Measurements from ENCODE around the gene FN1. TPM values are rescaled to one million over a fixed set of nuclear protein-coding genes. Genes with fewer than 3 reads are reported as not detected.

Gene FN1
- total and polyA plus RNA-seq, 2 of the 8 experiments (the other 6 are each of a cell fraction or from before 2014, with no cell fraction given), result 42.9 to 109 TPM

GRCh38 chr2:215415218-215415617, 20.6 kb downstream of the FN1 start:
- ChIA-PET POLR2A (ENCODE audit: partially characterized antibody) (no interaction called here), CTCF (ENCODE audit: partially characterized antibody) (no interaction called here)
- Histone ChIP-seq H3K56ac (replicated peaks; ENCODE audit: insufficient read length, low read depth, low read length) (no peak overlapping the region), H3K14ac (ENCODE audit: insufficient read length) (no peak overlapping the region), H2BK20ac (ENCODE audit: low read length) (no peak overlapping the region), H4K8ac (ENCODE audit: extremely low read depth, insufficient read depth, low read length) (no peak overlapping the region), H4K91ac (replicated peaks; ENCODE audit: insufficient read length, low read length) (no peak overlapping the region), H3K79me2 (ENCODE audit: control insufficient read depth in 1 of 2, insufficient read depth in 2 of 2, low read length in 2 of 2) (no peaks in the 10 kb centered on the region), H3K4me3 (ENCODE audit: extremely low read depth in 1 of 4, insufficient read depth in 2 of 4, low read depth in 3 of 4, low read length in 4 of 4) (no peak overlapping the region), H4K20me1 (replicated peaks in 1 of 2; ENCODE audit: control insufficient read depth in 1 of 2, insufficient read depth in 2 of 2, low read length in 2 of 2) (no peaks in the 10 kb centered on the region), H3K23me2 (ENCODE audit: low read depth, low read length) (no peaks in the 10 kb centered on the region), H3K79me1 (ENCODE audit: low read depth, low read length) (no peaks in the 10 kb centered on the region), H3K9me3 (ENCODE audit: insufficient read depth in 2 of 2, low read depth in 1 of 2, low read length in 1 of 2) (no peaks in the 10 kb centered on the region), H2BK5ac (ENCODE audit: low read depth, low read length) (no peak overlapping the region), H4K5ac (ENCODE audit: insufficient read length, low read depth, low read length) (no peak overlapping the region), H3K27ac (ENCODE audit: low read depth, low read length) (no peak overlapping the region), H3K36me3 (ENCODE audit: control insufficient read depth in 2 of 4, insufficient read depth in 4 of 4, low read length in 3 of 4) (peaks cover 0 to 2% (median 0%) of the 10 kb centered on the region in 4 experiments; a peak in 2 of 8 replicates), H3K4me1 (replicated peaks in 1 of 4; ENCODE audit: control insufficient read depth in 3 of 4, insufficient read depth in 4 of 4, low read length in 3 of 4) (no peaks in the 10 kb centered on the region), H3K18ac (ENCODE audit: extremely low read depth, low read length) (no peak overlapping the region), H3K27me3 (replicated peaks in 1 of 4; ENCODE audit: control insufficient read depth in 3 of 4, extremely low read depth in 1 of 4, insufficient read depth in 3 of 4, low read length in 3 of 4) (no peaks in the 10 kb centered on the region), H2BK12ac (ENCODE audit: low read depth, low read length) (no peak overlapping the region), H2BK120ac (replicated peaks; ENCODE audit: low read depth, low read length) (no peak overlapping the region), H2AK5ac (ENCODE audit: low read depth, low read length) (no peak overlapping the region), H2BK15ac (ENCODE audit: low read length) (no peak overlapping the region), H3K4me2 (ENCODE audit: insufficient read depth in 1 of 2, low read depth in 2 of 2, low read length in 2 of 2) (no peak overlapping the region), H3K9ac (replicated peaks in 1 of 4; ENCODE audit: extremely low read depth in 1 of 4, low read depth in 3 of 4, low read length in 3 of 4) (no peak overlapping the region), H2AFZ (ENCODE audit: low read length) (no peak overlapping the region), H3K23ac (ENCODE audit: insufficient read length) (no peak overlapping the region), H3K4ac (replicated peaks; ENCODE audit: insufficient read length, low read depth, low read length) (no peak overlapping the region)
- FAIRE-seq (no peak), DNase-seq (ENCODE audit: low read depth in 1 of 2, low spot score in 2 of 2) (no peak)
- 100% methylated on average over 1 of the region's 1 CpG; no CpG with 5 or more reads in 1 of the 2 experiments for WGBS, 2 experiments (ENCODE audit: extremely low coverage in 1 of 2, insufficient coverage in 1 of 2, insufficient read length in 1 of 2, insufficient replicate concordance in 2 of 2, low coverage in 1 of 2, low lambda C conversion rate in 2 of 2, missing lambda C conversion rate in 1 of 2)
- TF ChIP-seq RAD21 (IDR thresholded peaks at IDR 0.05 in 1 of 2, conservative IDR thresholded peaks at IDR 0.05 in 1 of 2; ENCODE audit: low read depth in 2 of 2, low read length in 2 of 2) (no peak), KDM4A (IDR thresholded peaks at IDR 0.05; ENCODE audit: low read depth, low read length, severe bottlenecking) (no peak), KDM5A (IDR thresholded peaks at IDR 0.05; ENCODE audit: low read length) (no peak), SRF (IDR thresholded peaks at IDR 0.05; ENCODE audit: low read depth, low read length) (no peak), JUN (IDR thresholded peaks at IDR 0.05; ENCODE audit: low read depth, low read length) (no peak), HDAC2 (IDR thresholded peaks at IDR 0.05; ENCODE audit: borderline replicate concordance in 1 of 2, low read depth in 2 of 2, low read length in 2 of 2) (no peak), MAFK (IDR thresholded peaks at IDR 0.05; ENCODE audit: low read depth, low read length) (no peak), SP2 (IDR thresholded peaks at IDR 0.05; ENCODE audit: low read length) (no peak), JUND (IDR thresholded peaks at IDR 0.05; ENCODE audit: low read length) (no peak), CBX8 (IDR thresholded peaks at IDR 0.05; ENCODE audit: borderline replicate concordance, low read depth, low read length) (no peak), SUZ12 (IDR thresholded peaks at IDR 0.05; ENCODE audit: low read length) (no peak), EZH2 (IDR thresholded peaks at IDR 0.05; ENCODE audit: low read depth, low read length, severe bottlenecking) (no peak), TBP (IDR thresholded peaks at IDR 0.05; ENCODE audit: low read depth, low read length) (no peak)
- TF ChIP-seq, protein P1, sequence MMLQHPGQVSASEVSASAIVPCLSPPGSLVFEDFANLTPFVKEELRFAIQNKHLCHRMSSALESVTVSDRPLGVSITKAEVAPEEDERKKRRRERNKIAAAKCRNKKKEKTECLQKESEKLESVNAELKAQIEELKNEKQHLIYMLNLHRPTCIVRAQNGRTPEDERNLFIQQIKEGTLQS (IDR thresholded peaks at IDR 0.05; ENCODE audit: insufficient read depth, low read depth, low read length), result no peak
